NCI-H2107 treated with DMSO at 0.1 percent for 48 hours (cell line): Measurements from ENCODE around the gene PTPRJ.

Experiments used
- DNase-seq: peaks from one replicate; lab custom pipeline; 2025; ENCODE audit not compliant: unreplicated experiment; lab: John Stamatoyannopoulos, UW

Gene PTPRJ

GRCh38 chr11:48036011-48036410 is 55.7 kb downstream of the PTPRJ start:
- no peak for DNase-seq

DNA sequence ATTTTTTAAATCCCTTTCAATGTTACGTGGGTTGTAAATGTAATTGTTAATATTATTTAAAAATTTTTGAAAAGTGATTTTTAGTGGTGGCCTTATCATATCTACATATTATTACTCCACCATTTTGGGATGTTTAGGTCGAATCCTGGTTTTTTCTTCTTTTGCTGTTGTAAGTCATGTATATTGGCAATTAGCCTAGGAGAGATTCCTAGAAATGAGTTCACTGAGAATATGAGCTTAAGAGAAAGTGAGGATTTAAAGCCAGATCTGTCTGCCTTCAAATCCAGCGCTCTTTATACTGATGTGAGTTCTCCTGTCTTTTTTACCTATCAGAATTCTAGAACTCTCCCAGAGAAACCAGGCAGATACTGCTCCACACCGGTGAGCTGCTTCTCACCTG is 56.1 kb downstream of the PTPRJ start:
- no peak for DNase-seq

DNA sequence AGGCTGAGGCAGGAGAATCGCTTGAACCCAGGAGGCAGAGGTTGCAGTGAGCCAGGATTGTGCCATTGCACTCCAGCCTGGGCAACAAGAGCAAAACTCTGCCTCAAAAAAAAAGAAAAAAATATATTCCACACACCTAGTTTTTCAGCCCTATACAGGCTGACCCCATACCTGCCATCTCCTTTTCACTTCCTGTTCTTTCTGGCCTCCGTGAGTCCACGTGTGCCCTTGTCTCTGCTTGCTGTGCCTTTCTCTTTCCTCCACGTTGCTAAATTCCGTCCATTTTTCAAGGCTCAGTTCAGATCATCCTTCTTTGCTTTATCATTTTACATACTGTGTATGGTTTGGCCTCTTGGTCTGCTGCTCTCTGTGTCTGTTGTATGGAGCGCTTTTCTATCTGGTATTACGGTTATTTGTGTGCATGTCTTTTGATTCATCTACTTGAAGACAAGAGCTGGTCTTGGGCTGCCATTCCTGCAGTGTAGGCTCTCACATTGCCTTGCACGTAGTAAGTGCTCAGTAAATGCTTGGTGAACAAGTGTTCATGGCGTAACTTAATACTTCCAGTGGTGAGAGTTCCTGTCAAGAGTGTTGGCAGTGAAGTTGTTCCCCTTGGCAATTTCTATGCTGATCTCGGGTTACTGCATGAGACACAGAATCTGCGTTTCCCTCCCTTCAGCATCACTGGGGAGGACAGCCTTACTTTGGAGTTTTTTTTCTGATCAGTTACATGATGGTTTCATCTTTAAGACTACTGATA is 57.5 kb downstream of the PTPRJ start:
- DNase-seq: no peak

DNA sequence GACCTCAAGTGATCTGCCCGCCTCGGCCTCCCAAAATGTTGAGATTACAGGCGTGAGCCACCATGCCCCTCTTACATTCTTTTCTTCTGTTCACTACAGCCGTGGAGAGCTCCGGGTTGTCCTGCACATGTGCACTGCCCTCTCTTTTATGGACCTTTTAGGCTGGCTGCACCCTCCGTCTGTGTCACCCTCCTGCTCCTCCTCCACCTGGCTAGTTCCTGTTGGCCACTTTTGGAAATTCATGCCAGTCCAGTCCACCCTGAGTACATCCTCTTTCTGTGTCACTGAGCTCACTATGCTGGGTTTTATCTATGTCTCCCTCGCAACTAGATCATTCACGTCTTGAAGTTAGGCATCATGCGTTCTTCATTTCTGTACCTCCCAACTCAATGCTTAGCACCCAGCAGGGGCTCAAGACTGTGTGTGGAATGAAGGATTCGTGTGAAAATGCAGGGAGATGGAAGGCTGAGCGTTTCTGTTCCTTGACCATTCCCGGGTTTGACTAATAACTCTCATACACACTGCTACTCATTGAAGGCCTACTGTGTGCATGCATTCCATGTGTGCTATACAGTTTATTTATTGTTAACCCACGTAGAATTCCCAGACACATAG is 60.6 kb downstream of the PTPRJ start:
- no peak for DNase-seq

- DNase-seq: no peak
Observed at GRCh38 chr11:48041877-48042695, 61.7 kb downstream of the PTPRJ start.

- DNase-seq: no peak
Observed at GRCh38 chr11:48043111-48043990, 63.0 kb downstream of the PTPRJ start.

- DNase-seq: no peak
Observed at GRCh38 chr11:48043991-48044512, 63.7 kb downstream of the PTPRJ start.

DNA sequence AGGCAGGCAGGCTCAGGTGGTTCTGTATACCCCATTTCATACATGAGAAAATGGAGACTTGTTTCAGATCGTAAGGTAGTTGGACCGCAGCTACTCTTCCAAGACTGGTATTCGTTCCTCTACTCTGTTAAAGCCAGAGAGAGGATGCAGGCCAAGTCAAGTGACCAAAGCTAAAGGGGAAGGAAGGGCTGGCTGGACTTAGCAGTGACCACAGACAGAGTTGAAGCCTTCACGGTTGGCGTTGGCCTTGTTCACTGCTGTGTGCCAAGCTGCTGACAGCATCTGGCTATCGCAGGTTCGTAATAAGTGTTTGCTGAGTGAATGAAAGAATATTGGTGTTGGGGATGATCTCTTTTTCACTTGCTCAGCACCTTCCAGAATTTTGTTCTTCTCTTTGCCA is 64.2 kb downstream of the PTPRJ start:
- no peak for DNase-seq

DNA sequence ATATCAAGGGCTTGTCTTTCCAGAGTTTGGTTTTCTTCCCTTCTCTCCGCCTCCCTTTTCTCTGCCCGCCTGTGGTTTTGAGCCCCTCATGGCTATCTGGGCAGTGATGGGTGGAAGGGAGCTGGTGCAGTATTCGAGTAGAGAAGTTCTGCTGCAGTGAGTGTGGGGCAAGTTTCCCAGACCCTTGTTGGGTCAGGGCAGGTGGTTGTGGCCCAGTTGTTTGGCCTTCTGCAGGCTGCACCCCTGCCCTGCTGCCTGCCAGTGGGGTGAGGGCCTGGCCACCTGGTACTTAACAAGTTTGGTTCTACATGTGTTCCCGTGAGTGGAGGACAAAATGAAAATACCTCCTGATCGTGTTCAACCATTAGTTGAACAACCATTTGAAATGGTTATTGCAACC is 65.2 kb downstream of the PTPRJ start:
- no peak for DNase-seq

GRCh38 chr11:48047616-48048015 is 67.3 kb downstream of the PTPRJ start:
- no peak for DNase-seq

GRCh38 chr11:48049036-48049435 is 68.7 kb downstream of the PTPRJ start:
- DNase-seq: no peak

GRCh38 chr11:48050304-48050703 is 69.9 kb downstream of the PTPRJ start:
- DNase-seq: no peak

DNA sequence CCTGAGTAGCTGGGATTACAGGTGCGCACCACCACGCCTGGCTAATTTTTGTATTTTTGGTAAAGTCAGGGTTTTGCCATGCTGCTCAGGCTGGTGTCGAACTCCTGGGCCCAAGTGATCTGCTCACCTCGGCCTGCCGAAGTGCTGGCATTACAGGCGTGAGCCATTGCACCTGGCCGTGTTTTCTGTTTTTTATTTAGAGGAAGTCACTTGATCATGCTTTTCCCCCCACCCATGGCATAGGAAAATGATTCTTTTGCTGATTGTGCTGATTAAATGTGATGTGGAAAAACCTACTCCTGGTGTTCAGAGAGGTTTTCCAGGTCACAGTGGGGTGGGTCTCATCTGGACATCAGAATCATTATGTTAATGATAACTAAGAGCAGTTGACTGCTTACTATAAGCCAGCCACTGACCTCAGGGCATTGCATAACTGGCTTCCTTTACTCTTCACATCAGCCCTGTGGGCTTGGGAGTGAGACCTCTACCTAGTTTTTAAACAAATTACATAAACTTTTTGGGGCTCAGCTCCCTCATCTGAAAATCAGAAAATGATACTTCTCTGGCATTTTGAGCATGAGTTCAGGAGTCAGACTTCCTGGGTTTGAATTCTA is 71.0 kb downstream of the PTPRJ start:
- DNase-seq: no peak

DNA sequence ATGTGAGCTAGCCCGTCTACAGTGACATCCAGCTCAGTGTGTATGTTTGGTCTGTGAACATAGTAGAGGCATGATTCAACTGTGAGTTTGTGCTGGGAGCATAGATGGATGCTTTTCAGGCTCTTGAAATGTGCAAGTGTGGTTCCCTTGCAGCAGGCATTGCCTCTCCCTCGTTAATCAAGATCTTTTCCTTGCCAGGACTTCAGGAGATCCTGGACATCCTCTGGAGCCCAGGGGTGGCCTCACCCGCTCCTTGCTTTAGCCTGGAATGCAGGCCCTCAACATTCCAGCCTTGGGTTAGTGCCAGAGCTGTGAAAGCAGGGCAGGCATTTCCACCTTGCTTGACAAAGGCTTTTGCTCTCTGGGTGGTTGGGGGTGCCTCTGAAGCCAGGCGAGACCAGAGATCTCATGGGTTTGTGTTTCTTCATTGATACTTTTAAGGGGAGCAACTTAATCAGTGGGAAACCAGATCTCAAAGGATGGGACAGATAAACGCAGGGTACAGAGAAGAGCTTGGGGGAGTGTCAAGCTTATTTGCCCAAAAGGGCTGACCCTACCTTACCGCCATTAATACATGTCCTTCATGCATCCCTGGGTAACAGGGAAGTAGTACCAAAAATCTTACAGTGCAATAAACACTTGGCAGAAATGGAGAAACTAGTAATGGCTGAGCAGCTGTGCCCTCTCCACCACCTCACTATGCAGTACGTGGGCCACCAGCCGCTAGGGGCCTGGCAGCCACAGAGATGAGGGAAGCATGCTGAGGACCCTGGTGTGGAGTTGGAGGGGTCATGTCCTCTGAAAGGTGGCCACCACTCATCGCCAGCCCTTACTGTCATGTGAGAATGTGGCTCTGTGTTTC is 72.1 kb downstream of the PTPRJ start:
- no peak for DNase-seq

GRCh38 chr11:48054994-48055291 is 74.6 kb downstream of the PTPRJ start:
- no peak for DNase-seq

DNA sequence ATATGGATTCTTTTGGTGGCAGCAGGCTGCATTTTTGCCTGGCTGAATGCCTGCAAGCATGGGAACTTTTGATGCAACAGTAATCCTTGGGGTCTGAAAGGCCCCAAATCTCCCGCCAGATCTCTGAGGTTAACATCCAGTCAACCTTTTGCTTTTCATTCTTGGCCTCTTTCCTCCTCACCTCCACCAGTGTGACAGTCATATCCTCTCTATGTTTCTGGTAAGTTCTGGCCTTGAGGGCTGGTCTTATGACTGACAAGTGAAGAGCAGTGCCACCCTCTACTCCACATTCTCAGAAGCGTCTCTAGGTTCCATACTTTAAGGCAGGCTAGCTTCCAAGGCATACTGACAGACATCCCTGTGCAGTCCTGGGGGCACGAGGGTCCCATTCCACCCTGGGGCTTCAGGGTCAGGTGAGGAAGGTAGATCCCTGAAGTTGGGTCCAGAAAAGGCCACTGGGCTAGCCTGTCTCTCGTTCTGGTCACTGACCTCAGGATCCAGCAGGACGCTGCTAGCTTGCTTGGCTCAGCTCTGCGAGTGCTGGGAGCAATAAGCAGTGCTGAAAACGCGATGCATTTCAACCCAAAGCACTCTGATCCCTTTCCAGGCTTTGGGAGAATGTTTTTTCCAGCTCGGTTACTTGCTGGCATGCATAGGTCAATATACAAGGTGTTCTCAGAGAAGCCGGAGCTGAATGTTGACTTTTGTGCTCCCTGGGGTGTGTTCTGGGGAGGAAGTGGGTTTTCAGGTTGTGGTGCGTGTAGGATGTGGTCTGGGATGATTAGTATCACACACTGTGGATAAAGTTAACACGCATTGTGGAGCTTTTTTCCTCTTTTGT is 75.2 kb downstream of the PTPRJ start:
- DNase-seq: peak; percentile 58

DNA sequence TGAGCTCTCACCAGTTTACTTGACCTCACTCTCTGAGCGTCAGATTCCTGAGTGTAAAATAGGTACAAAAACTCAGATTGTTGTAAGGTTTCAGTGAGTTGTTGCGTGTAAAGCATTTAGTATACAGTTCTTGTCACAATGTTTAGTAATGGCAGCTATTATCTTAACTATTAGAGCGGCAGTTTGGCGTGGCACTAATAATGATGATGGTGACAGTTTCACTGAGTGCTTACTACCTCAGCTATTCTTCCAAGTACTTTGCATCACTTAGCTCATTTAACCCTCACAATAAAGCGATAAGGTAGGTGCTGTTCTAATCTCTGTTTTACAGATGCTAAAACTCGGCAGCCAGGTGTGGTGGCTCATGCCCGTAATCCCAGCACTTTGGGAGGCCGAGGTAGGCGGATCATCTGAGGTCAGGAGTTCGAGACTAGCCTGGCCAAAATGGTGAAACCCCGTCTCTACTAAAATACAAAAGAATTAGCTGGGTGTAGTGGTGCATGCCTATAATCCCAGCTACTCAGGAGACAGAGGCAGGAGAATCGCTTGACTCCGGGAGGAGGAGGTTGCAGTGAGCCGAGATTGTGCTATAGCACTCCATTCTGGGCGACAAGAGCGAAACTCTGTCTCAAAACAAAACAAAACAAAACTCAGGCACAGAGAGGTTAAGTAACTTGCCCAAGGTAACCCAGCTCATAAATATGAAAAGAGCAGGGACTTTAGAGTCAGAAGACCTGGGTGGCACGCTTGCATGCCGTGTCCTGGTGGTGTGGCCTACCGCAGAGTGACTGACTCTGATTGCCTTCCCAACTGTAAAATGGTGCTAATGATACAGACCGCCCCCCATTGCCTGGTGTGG is 76.2 kb downstream of the PTPRJ start:
- DNase-seq: no peak

- DNase-seq: no peak
Observed at GRCh38 chr11:48058064-48058463, 77.7 kb downstream of the PTPRJ start.
